NT2/D1 (cell line): ENCODE measurements around the gene FHAD1.
"Not testable (repeated sequence)": the region's sequence is repeated elsewhere in the genome, so short reads cannot be mapped to it uniquely, and the experiment has no call there.

ENCODE experiments used
- DNase-seq: peaks from one replicate; pipeline ENCODE4 v3.0.0-alpha.2; 2011; ENCODE audit warnings: low read depth, low spot score
- H3K27me3 ChIP-seq: 2 replicates; pipeline ENCODE4 v1.6.0; 2011; ENCODE audit warnings: mild to moderate bottlenecking; ENCODE audit not compliant: insufficient read length, insufficient read depth
- H3K36me3 ChIP-seq: 2 replicates; pipeline ENCODE4 v1.6.1; 2011; ENCODE audit warnings: mild to moderate bottlenecking, low read length, mixed read lengths; ENCODE audit not compliant: insufficient read depth, insufficient read length
- H3K4me1 ChIP-seq: 2 replicates; pipeline ENCODE4 v1.5.1; 2011; ENCODE audit not compliant: insufficient read depth, insufficient read length
- H3K4me3 ChIP-seq: 2 replicates; pipeline ENCODE4 v1.5.1; 2011; ENCODE audit warnings: low read depth; ENCODE audit not compliant: insufficient read length
- H3K9ac ChIP-seq: 2 replicates; pipeline ENCODE4 v1.6.0; 2011; ENCODE audit warnings: low read depth; ENCODE audit not compliant: insufficient read length
- H3K9me3 ChIP-seq: 2 replicates; pipeline ENCODE4 v1.5.1; 2011; ENCODE audit warnings: mild to moderate bottlenecking, low read length; ENCODE audit not compliant: insufficient read depth
- SUZ12 ChIP-seq: IDR thresholded peaks from 2 replicates; pipeline ENCODE4 v1.6.1; 2011; ENCODE audit not compliant: insufficient read length, insufficient read depth; ENCODE audit errors: extremely low read depth
- YY1 ChIP-seq: IDR thresholded peaks from 2 replicates; pipeline ENCODE4 v1.6.1; 2011; ENCODE audit not compliant: insufficient read length, insufficient read depth
- ZNF274 ChIP-seq: IDR thresholded peaks from 2 replicates; pipeline ENCODE4 v1.6.1; 2011; ENCODE audit warnings: mild to moderate bottlenecking, low read depth, low read length

The FHAD1 gene

GRCh38 chr1:15424146-15424667 is 177.2 kb downstream of the FHAD1 start:
- Histone ChIP-seq H3K36me3 (peaks cover 33% of the 10 kb centered on the region), H3K4me1 (peaks cover 8% of the 10 kb centered on the region), H3K9me3 (no peaks in the 10 kb centered on the region), H3K9ac (no peak overlapping the region), H3K4me3 (no peak overlapping the region), H3K27me3 (no peaks in the 10 kb centered on the region)
- TF ChIP-seq YY1: no peak
- no peak for TF ChIP-seq ZNF274
- TF ChIP-seq SUZ12: no peak
- DNase-seq: no peak

- H3K4me3 ChIP-seq: no peak overlapping the region
- TF ChIP-seq YY1 (no peak), ZNF274 (no peak), SUZ12 (no peak)
- H3K36me3 ChIP-seq: peaks cover 35% of the 10 kb centered on the region
- H3K27me3 ChIP-seq: no peaks in the 10 kb centered on the region
- no peak overlapping the region for H3K9ac ChIP-seq
- H3K4me1 ChIP-seq: peaks cover 8% of the 10 kb centered on the region
- DNase-seq: no peak
- no peaks in the 10 kb centered on the region for H3K9me3 ChIP-seq
These were observed 178.0 kb downstream of the FHAD1 start for GRCh38 chr1:15424981-15425380.

GRCh38 chr1:15425521-15425920 is 178.5 kb downstream of the FHAD1 start:
- TF ChIP-seq ZNF274 (no peak), SUZ12 (no peak), YY1 (no peak)
- Histone ChIP-seq H3K9me3 (no peaks in the 10 kb centered on the region), H3K9ac (no peak overlapping the region), H3K27me3 (no peaks in the 10 kb centered on the region), H3K36me3 (peaks cover 35% of the 10 kb centered on the region), H3K4me3 (no peak overlapping the region), H3K4me1 (peaks cover 8% of the 10 kb centered on the region)
- no peak for DNase-seq

GRCh38 chr1:15425958-15426357 is 178.9 kb downstream of the FHAD1 start:
- no peak for DNase-seq
- no peaks in the 10 kb centered on the region for H3K27me3 ChIP-seq
- H3K36me3 ChIP-seq: peaks cover 37% of the 10 kb centered on the region
- peaks cover 8% of the 10 kb centered on the region for H3K4me1 ChIP-seq
- no peaks in the 10 kb centered on the region for H3K9me3 ChIP-seq
- no peak overlapping the region for H3K4me3 ChIP-seq
- no peak for TF ChIP-seq ZNF274
- TF ChIP-seq YY1: no peak
- TF ChIP-seq SUZ12: no peak
- H3K9ac ChIP-seq: no peak overlapping the region

GRCh38 chr1:15426492-15427279 is 179.7 kb downstream of the FHAD1 start:
- no peak overlapping the region for H3K4me3 ChIP-seq
- no peaks in the 10 kb centered on the region for H3K27me3 ChIP-seq
- DNase-seq: no peak
- H3K9me3 ChIP-seq: no peaks in the 10 kb centered on the region
- H3K9ac ChIP-seq: peak overlapping the region; percentile 3
- peaks cover 36% of the 10 kb centered on the region for H3K36me3 ChIP-seq
- peaks cover 8% of the 10 kb centered on the region for H3K4me1 ChIP-seq
- TF ChIP-seq SUZ12 (no peak), ZNF274 (no peak)

GRCh38 chr1:15427280-15427666 is 180.2 kb downstream of the FHAD1 start:
- no peaks in the 10 kb centered on the region for H3K27me3 ChIP-seq
- peaks cover 8% of the 10 kb centered on the region for H3K4me1 ChIP-seq
- no peaks in the 10 kb centered on the region for H3K9me3 ChIP-seq
- H3K36me3 ChIP-seq: peaks cover 36% of the 10 kb centered on the region
- H3K4me3 ChIP-seq: no peak overlapping the region
- DNase-seq: no peak
- H3K9ac ChIP-seq: no peak overlapping the region
- TF ChIP-seq SUZ12 (no peak), YY1 (no peak), ZNF274 (no peak)

GRCh38 chr1:15428252-15428651 is 181.2 kb downstream of the FHAD1 start:
- H3K9me3 ChIP-seq, H3K27me3 ChIP-seq, H3K9ac ChIP-seq, DNase-seq, H3K4me3 ChIP-seq: not testable (repeated sequence)
- peaks cover 36% of the 10 kb centered on the region for H3K36me3 ChIP-seq
- peaks cover 11% of the 10 kb centered on the region for H3K4me1 ChIP-seq
